Activated T-cell treated with anti-CD3 and anti-CD28 coated beads, Interleukin-2, amount 50 U/mL, for 72 hours (primary cell): ENCODE measurements around the gene ACTR2. TPM values are rescaled to one million over a fixed set of nuclear protein-coding genes. Genes with fewer than 3 reads are reported as not detected.
A peak's percentile ranks its signal among the peaks of the same experiment; 100 is the strongest.

Experiments used
- ATAC-seq, 2 donors: fragments of 150-1000 bp; cut with Tn5 transposase; replicated peaks in 1 of 2; 2 replicates each; pipeline ENCODE4 v1.10.0; 2021; ENCODE audit warnings: moderate library complexity in 2 of 2, mild to moderate bottlenecking in 1 of 2
- DNase-seq, 2 donors: peaks; one replicate each; pipeline ENCODE4 v3.0.0; 2021 to 2022; ENCODE audit warnings: mixed read lengths in 1 of 2
- H3K27ac Mint-ChIP-seq: one replicate; pipeline ENCODE4 v1.8.0; 2022; ENCODE audit warnings: mild to moderate bottlenecking, moderate library complexity, mixed read lengths
- H3K27me3 Mint-ChIP-seq: one replicate; pipeline ENCODE4 v1.8.0; 2022; ENCODE audit warnings: low read depth, mixed read lengths
- H3K36me3 Mint-ChIP-seq, 2 donors: one replicate each; pipeline ENCODE4 v1.8.0; 2022; ENCODE audit warnings: mixed read lengths in 2 of 2, mild to moderate bottlenecking in 1 of 2; ENCODE audit not compliant: insufficient read depth in 2 of 2
- H3K4me1 Mint-ChIP-seq: one replicate; pipeline ENCODE4 v1.8.0; 2022; ENCODE audit warnings: low read depth, mixed read lengths
- H3K4me3 Mint-ChIP-seq, 2 donors: one replicate each; pipeline ENCODE4 v1.8.0; 2022; ENCODE audit warnings: mild to moderate bottlenecking in 2 of 2, mixed read lengths in 2 of 2, moderate library complexity in 2 of 2
- H3K9me3 Mint-ChIP-seq, 2 donors: one replicate each; pipeline ENCODE4 v1.8.0; 2022; ENCODE audit warnings: mixed read lengths in 2 of 2
- total RNA-seq, 2 donors: library from RNA; stranded (reverse); gene quantifications; one replicate each; pipeline ENCODE4 v1.2.3, GENCODE V29; 2022

ACTR2 gene
- total RNA-seq, 2 donors from 2014 or later, result 219 to 272 TPM

DNA sequence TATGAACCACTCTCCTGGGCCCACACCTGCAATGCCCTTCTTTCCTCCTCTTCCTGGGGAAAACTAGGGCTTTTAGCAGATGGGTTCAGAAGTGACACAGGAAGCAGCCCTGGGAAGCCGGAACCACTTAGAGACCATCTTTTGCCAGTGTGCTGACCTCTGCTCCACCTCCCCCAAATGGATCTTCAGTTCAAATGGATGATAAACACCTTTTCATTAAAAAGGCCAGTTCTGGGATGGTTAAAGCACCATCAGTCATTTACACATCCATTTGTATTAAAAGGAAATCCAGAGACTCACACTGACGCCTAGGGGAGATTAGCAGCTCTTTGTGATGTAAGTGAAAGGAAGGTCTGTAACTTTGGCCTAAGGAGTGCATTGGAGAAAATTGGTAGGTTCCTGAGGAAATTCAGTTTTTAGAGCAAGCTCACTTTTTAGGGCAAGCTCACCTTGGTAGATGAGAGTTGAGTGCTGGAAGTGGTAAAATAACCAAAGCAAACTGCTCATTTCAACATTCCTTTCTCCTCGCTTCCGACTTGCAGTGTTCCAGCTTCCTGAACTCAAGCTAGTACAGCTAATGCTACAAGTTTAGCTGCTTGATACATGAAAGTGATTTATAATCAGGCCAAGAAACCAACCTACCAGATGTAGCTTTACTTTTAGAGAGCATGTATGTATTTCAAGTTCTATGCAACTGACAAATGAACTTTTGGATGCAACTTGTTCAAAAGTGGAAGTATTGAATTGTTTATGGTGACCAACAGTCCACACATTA is 47.7 kb downstream of the ACTR2 start:
- no peak overlapping the region for H3K27ac Mint-ChIP-seq
- peaks cover 5% of the 10 kb centered on the region for H3K27me3 Mint-ChIP-seq
- DNase-seq, result no peak
- H3K9me3 Mint-ChIP-seq, result no peaks in the 10 kb centered on the region
- peaks cover 5% of the 10 kb centered on the region for H3K4me1 Mint-ChIP-seq
- H3K36me3 Mint-ChIP-seq, result peaks cover 0 to 4% of the 10 kb centered on the region in 2 donors
- ATAC-seq, result no peak
- no peak overlapping the region for H3K4me3 Mint-ChIP-seq

- Mint-ChIP-seq H3K9me3 (no peaks in the 10 kb centered on the region), H3K36me3 (peaks cover 0 to 3% of the 10 kb centered on the region in 2 donors), H3K4me1 (peaks cover 5% of the 10 kb centered on the region), H3K4me3 (no peak overlapping the region), H3K27ac (peak overlapping the region; percentile 4), H3K27me3 (peaks cover 6% of the 10 kb centered on the region)
- ATAC-seq (no peak), DNase-seq (no peak)
Observed at GRCh38 chr2:65276609-65277008, 49.0 kb downstream of the ACTR2 start.

- Mint-ChIP-seq H3K4me1 (peaks cover 5% of the 10 kb centered on the region), H3K4me3 (no peak overlapping the region), H3K36me3 (peaks cover 0 to 3% of the 10 kb centered on the region in 2 donors), H3K27me3 (peaks cover 11% of the 10 kb centered on the region), H3K9me3 (no peaks in the 10 kb centered on the region), H3K27ac (no peak overlapping the region)
- DNase-seq (no peak), ATAC-seq (no peak)
Observed at GRCh38 chr2:65277118-65277517, 49.5 kb downstream of the ACTR2 start.

DNA sequence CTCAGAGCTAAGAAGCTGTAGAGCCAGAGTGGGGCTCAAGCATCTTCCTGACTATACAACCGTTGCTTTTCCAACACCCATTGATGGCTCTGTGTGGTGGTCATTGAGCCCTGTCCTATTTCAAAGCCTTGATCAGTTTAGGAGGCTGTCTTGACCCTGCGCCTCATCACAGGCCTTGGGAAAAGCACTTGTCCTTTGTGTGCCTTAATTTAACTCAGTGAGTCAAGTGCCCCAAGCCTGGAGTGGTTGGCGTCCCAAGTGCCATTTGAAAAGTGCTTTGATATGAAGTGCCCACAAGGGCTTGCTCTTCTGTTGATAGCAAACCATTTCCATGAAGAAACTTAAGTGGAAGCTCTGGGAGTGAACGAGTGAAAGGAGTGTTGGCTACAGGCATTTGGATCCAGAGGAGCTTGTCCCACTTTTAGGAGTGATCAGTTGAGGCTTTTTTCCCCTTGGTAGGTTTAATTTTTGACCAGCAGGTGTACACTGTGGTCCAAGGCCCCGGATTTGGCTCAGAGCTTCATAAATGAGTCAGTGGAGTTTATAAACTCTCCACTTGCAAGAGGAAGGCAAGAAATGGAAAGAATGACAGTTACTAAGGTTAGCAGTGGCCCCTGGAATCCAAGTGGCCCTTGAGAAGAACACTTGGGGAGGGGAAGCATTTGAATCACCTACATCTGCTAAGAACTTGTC is 50.3 kb downstream of the ACTR2 start:
- Mint-ChIP-seq H3K27me3 (peaks cover 12% of the 10 kb centered on the region), H3K27ac (no peak overlapping the region), H3K36me3 (no peaks in the 10 kb centered on the region), H3K4me1 (peaks cover 5% of the 10 kb centered on the region), H3K4me3 (no peak overlapping the region), H3K9me3 (no peaks in the 10 kb centered on the region)
- no peak for DNase-seq
- peak; percentile 22 to 59 for ATAC-seq

DNA sequence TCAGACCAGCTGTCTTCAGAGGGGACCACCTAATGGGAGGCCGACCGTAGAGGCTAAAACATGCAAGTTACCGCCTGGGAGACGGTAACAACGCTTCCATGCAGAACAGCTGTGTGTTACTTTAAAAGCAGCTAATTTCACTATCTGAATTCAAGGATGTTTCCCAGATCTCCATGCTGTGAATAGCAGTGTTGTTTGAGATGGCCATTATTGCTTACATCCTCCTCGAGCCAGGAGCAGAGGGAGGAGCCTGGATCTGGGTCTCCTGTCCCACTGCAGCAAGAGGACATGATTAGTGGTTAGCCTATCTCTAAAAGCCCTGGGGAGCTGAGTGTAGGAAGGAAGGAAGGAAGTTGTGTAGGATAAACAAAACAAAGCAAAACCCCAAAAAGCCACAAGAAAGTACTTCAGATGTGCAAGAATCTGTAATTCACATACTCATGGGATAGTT is 50.9 kb downstream of the ACTR2 start:
- Mint-ChIP-seq H3K27me3 (peaks cover 12% of the 10 kb centered on the region), H3K36me3 (no peaks in the 10 kb centered on the region), H3K27ac (no peak overlapping the region), H3K4me3 (no peak overlapping the region), H3K9me3 (no peaks in the 10 kb centered on the region), H3K4me1 (peaks cover 5% of the 10 kb centered on the region)
- ATAC-seq (peak in 1 of 2 donors; percentile 15), DNase-seq (no peak)

GRCh38 chr2:65279756-65280155 is 52.1 kb downstream of the ACTR2 start:
- ATAC-seq (no peak), DNase-seq (no peak)
- no peak overlapping the region for H3K27ac Mint-ChIP-seq
- H3K36me3 Mint-ChIP-seq, result no peaks in the 10 kb centered on the region
- H3K4me3 Mint-ChIP-seq, result no peak overlapping the region
- peaks cover 12% of the 10 kb centered on the region for H3K27me3 Mint-ChIP-seq
- peaks cover 5% of the 10 kb centered on the region for H3K4me1 Mint-ChIP-seq
- H3K9me3 Mint-ChIP-seq, result no peaks in the 10 kb centered on the region

DNA sequence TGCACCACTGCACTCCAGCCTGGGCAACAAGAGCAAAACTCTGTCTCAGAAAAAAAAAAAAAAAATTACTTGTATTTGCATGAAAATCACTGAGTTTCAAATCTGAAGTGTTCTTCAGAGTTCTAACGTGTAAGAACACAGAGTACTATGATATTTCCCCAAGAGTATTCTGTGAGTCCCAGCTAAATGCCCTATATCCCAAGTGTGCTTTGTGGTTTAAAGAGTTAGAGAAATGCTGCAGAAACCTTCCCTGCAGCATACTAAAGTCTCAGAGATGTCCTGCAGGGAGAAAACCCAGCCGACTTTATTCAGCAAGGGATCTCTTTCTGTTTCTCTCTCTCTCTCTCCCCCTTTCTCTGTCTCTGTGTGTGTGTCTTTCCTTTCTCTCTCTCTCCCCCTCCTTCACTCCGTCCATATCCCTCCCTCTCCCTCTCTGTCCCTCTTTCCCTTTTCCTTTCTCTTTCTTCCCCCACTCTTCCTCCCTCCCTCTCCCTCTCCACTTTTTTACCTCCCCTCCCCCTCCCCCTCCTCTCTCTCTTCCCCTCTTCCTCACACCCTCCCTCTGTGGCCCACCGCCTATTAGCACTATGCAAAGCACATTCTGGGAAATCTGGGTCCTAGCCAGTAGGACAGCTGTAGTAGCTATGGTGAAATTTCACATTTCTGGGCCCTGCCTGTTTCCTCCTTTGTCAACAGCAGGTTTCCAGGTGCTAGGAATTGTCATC is 54.2 kb downstream of the ACTR2 start:
- ATAC-seq, result no peak
- DNase-seq, result no peak
- no peak overlapping the region for H3K27ac Mint-ChIP-seq
- H3K4me3 Mint-ChIP-seq, result no peak overlapping the region
- peaks cover 5% of the 10 kb centered on the region for H3K4me1 Mint-ChIP-seq
- peaks cover 12% of the 10 kb centered on the region for H3K27me3 Mint-ChIP-seq
- H3K9me3 Mint-ChIP-seq, result no peaks in the 10 kb centered on the region
- H3K36me3 Mint-ChIP-seq, result no peaks in the 10 kb centered on the region

- no peak for DNase-seq
- H3K9me3 Mint-ChIP-seq, result no peaks in the 10 kb centered on the region
Observed at GRCh38 chr2:65282477-65283053, 54.9 kb downstream of the ACTR2 start.

GRCh38 chr2:65287364-65287763 is 59.7 kb downstream of the ACTR2 start:
- Mint-ChIP-seq H3K4me3 (no peak overlapping the region), H3K27me3 (no peaks in the 10 kb centered on the region), H3K9me3 (no peaks in the 10 kb centered on the region)

More at GRCh38 chr2:65282477-65283053, 54.9 kb downstream of the ACTR2 start:
- Mint-ChIP-seq H3K4me3 (no peak overlapping the region), H3K4me1 (peaks cover 5% of the 10 kb centered on the region), H3K27me3 (peaks cover 12% of the 10 kb centered on the region), H3K27ac (no peak overlapping the region), H3K36me3 (no peaks in the 10 kb centered on the region)
- ATAC-seq, result no peak

GRCh38 chr2:65291216-65292105 is 63.8 kb downstream of the ACTR2 start:
- Mint-ChIP-seq H3K4me3 (no peak overlapping the region), H3K27me3 (peaks cover 18% of the 10 kb centered on the region), H3K27ac (no peak overlapping the region), H3K9me3 (no peaks in the 10 kb centered on the region), H3K36me3 (no peaks in the 10 kb centered on the region), H3K4me1 (no peaks in the 10 kb centered on the region)
- no peak for DNase-seq
- no peak for ATAC-seq

More at GRCh38 chr2:65287364-65287763, 59.7 kb downstream of the ACTR2 start:
- no peak for DNase-seq
- no peak overlapping the region for H3K27ac Mint-ChIP-seq
- H3K36me3 Mint-ChIP-seq, result no peaks in the 10 kb centered on the region
- ATAC-seq, result no peak
- H3K4me1 Mint-ChIP-seq, result no peaks in the 10 kb centered on the region

DNA sequence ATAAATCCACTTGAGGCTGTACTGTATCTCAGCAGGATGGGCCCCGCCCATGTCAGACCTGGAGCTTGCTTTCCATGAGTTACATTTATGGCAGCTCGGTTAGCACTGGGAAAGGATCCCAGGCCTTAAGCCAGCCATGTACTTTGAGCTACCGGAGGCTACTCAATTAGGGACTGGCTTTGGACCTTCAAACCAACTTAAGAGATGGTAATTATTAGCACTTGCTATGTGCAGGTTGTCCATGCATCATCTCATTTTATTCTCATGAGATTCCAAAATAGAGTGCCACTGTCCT is 64.4 kb downstream of the ACTR2 start:
- no peak for ATAC-seq
- no peaks in the 10 kb centered on the region for H3K9me3 Mint-ChIP-seq
- peaks cover 24% of the 10 kb centered on the region for H3K27me3 Mint-ChIP-seq
- H3K36me3 Mint-ChIP-seq, result no peaks in the 10 kb centered on the region
- H3K27ac Mint-ChIP-seq, result no peak overlapping the region
- H3K4me3 Mint-ChIP-seq, result no peak overlapping the region
- H3K4me1 Mint-ChIP-seq, result peaks cover 6% of the 10 kb centered on the region
- DNase-seq, result no peak

GRCh38 chr2:65292461-65293011 is 64.9 kb downstream of the ACTR2 start:
- Mint-ChIP-seq H3K27ac (no peak overlapping the region), H3K27me3 (peaks cover 27% of the 10 kb centered on the region), H3K4me3 (no peak overlapping the region), H3K9me3 (no peaks in the 10 kb centered on the region), H3K4me1 (peaks cover 9% of the 10 kb centered on the region), H3K36me3 (no peaks in the 10 kb centered on the region)
- DNase-seq (no peak), ATAC-seq (no peak)
